MM.1S (cell line): Measurements from ENCODE around the gene MYO10.

Source experiments
- DNase-seq: peaks from one replicate; pipeline ENCODE4 v3.0.0-alpha.2; 2015
- H2AFZ ChIP-seq: fragments of 300-600 bp; sonication (generic); 2 replicates; pipeline ENCODE4 v1.6.0; 2016; ENCODE audit warnings: antibody characterized with exemption, low read length
- H3F3A ChIP-seq: fragments of 300-600 bp; sonication (generic); 2 replicates; pipeline ENCODE4 v1.6.1; 2016; ENCODE audit warnings: mild to moderate bottlenecking, antibody characterized with exemption, low read length, moderate library complexity, mixed read lengths; ENCODE audit not compliant: insufficient read depth
- H3K27ac ChIP-seq: fragments of 300-600 bp; sonication (generic); 2 replicates; pipeline ENCODE4 v1.5.1; 2016; ENCODE audit warnings: mild to moderate bottlenecking, low read length
- H3K27me3 ChIP-seq: fragments of 300-600 bp; sonication (generic); replicated peaks from 2 replicates; pipeline ENCODE4 v1.6.0; 2016; ENCODE audit warnings: low read length; ENCODE audit not compliant: insufficient read depth
- H3K36me3 ChIP-seq: fragments of 300-600 bp; sonication (generic); replicated peaks from 2 replicates; pipeline ENCODE4 v1.6.1; 2016; ENCODE audit warnings: mild to moderate bottlenecking, low read length, mixed read lengths; ENCODE audit not compliant: insufficient read depth
- H3K4me1 ChIP-seq: fragments of 300-600 bp; sonication (generic); 2 replicates; pipeline ENCODE4 v1.6.1; 2016; ENCODE audit warnings: low read length, mixed read lengths
- H3K4me2 ChIP-seq: fragments of 300-600 bp; sonication (generic); 2 replicates; pipeline ENCODE4 v1.6.0; 2016; ENCODE audit warnings: low read depth, low read length
- H3K4me3 ChIP-seq: fragments of 300-600 bp; sonication (generic); 2 replicates; pipeline ENCODE4 v1.5.1; 2016; ENCODE audit warnings: low read length, mixed read lengths
- H3K79me2 ChIP-seq: fragments of 300-600 bp; sonication (generic); 2 replicates; pipeline ENCODE4 v1.6.1; 2016; ENCODE audit warnings: mixed run types, low read length, mixed read lengths
- H3K9ac ChIP-seq: fragments of 300-600 bp; sonication (generic); 2 replicates; pipeline ENCODE4 v1.6.1; 2016; ENCODE audit warnings: low read length, mixed read lengths
- H3K9me2 ChIP-seq: fragments of 300-600 bp; sonication (generic); replicated peaks from 2 replicates; pipeline ENCODE4 v1.6.1; 2016; ENCODE audit warnings: mild to moderate bottlenecking, low read length, mixed read lengths; ENCODE audit not compliant: insufficient read depth
- H3K9me3 ChIP-seq: fragments of 300-600 bp; sonication (generic); replicated peaks from 2 replicates; pipeline ENCODE4 v1.6.1; 2016; ENCODE audit warnings: mild to moderate bottlenecking, low read length, mixed read lengths; ENCODE audit not compliant: insufficient read depth
- H4K20me1 ChIP-seq: fragments of 300-600 bp; sonication (generic); 2 replicates; pipeline ENCODE4 v1.6.1; 2016; ENCODE audit warnings: mild to moderate bottlenecking, low read length, moderate library complexity, mixed read lengths; ENCODE audit not compliant: insufficient read depth
- EZH2 ChIP-seq: fragments of 300-600 bp; sonication (generic); optimal IDR thresholded peaks from 2 replicates; pipeline ENCODE3; 2017; ENCODE audit warnings: low read depth, mild to moderate bottlenecking, antibody characterized with exemption, low read length, mixed read lengths
- EZH2phosphoT487 ChIP-seq: fragments of 300-600 bp; sonication (generic); IDR thresholded peaks from 2 replicates; pipeline ENCODE4 v1.6.1; 2018; ENCODE audit warnings: antibody characterized with exemption, low read length
- TF ChIP-seq, protein P1 (sequence below): fragments of 300-600 bp; sonication (generic); IDR thresholded peaks from 2 replicates; pipeline ENCODE4 v1.5.1; 2016; ENCODE audit warnings: antibody characterized with exemption, low read length, mixed read lengths

MYO10 gene

GRCh38 chr5:16869821-16870796 is 66.0 kb downstream of the MYO10 start:
- DNase-seq: no peak
- Histone ChIP-seq H3K4me3 (no peak overlapping the region), H3K4me2 (no peak overlapping the region), H3K4me1 (no peaks in the 10 kb centered on the region), H3K27ac (no peak overlapping the region), H3F3A (no peaks in the 10 kb centered on the region), H3K36me3 (no peaks in the 10 kb centered on the region), H3K9me2 (no peaks in the 10 kb centered on the region), H2AFZ (no peak overlapping the region), H4K20me1 (no peaks in the 10 kb centered on the region), H3K79me2 (no peaks in the 10 kb centered on the region), H3K9me3 (no peaks in the 10 kb centered on the region), H3K9ac (no peak overlapping the region), H3K27me3 (no peaks in the 10 kb centered on the region)
- TF ChIP-seq EZH2 (no peak), EZH2phosphoT487 (no peak)
- TF ChIP-seq, protein P1, sequence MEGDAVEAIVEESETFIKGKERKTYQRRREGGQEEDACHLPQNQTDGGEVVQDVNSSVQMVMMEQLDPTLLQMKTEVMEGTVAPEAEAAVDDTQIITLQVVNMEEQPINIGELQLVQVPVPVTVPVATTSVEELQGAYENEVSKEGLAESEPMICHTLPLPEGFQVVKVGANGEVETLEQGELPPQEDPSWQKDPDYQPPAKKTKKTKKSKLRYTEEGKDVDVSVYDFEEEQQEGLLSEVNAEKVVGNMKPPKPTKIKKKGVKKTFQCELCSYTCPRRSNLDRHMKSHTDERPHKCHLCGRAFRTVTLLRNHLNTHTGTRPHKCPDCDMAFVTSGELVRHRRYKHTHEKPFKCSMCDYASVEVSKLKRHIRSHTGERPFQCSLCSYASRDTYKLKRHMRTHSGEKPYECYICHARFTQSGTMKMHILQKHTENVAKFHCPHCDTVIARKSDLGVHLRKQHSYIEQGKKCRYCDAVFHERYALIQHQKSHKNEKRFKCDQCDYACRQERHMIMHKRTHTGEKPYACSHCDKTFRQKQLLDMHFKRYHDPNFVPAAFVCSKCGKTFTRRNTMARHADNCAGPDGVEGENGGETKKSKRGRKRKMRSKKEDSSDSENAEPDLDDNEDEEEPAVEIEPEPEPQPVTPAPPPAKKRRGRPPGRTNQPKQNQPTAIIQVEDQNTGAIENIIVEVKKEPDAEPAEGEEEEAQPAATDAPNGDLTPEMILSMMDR: no peak

GRCh38 chr5:16867577-16867953 is 68.5 kb downstream of the MYO10 start:
- Histone ChIP-seq H2AFZ (no peak overlapping the region), H3K27me3 (no peaks in the 10 kb centered on the region), H3K4me2 (no peak overlapping the region), H3K79me2 (no peaks in the 10 kb centered on the region), H3K4me1 (no peaks in the 10 kb centered on the region), H3K27ac (no peak overlapping the region), H3F3A (no peaks in the 10 kb centered on the region), H3K4me3 (no peak overlapping the region), H3K9ac (no peak overlapping the region), H3K9me2 (no peaks in the 10 kb centered on the region), H3K36me3 (no peaks in the 10 kb centered on the region), H3K9me3 (no peaks in the 10 kb centered on the region), H4K20me1 (no peaks in the 10 kb centered on the region)
- TF ChIP-seq, protein P1: no peak
- TF ChIP-seq EZH2 (no peak), EZH2phosphoT487 (no peak)
- DNase-seq: no peak

DNA sequence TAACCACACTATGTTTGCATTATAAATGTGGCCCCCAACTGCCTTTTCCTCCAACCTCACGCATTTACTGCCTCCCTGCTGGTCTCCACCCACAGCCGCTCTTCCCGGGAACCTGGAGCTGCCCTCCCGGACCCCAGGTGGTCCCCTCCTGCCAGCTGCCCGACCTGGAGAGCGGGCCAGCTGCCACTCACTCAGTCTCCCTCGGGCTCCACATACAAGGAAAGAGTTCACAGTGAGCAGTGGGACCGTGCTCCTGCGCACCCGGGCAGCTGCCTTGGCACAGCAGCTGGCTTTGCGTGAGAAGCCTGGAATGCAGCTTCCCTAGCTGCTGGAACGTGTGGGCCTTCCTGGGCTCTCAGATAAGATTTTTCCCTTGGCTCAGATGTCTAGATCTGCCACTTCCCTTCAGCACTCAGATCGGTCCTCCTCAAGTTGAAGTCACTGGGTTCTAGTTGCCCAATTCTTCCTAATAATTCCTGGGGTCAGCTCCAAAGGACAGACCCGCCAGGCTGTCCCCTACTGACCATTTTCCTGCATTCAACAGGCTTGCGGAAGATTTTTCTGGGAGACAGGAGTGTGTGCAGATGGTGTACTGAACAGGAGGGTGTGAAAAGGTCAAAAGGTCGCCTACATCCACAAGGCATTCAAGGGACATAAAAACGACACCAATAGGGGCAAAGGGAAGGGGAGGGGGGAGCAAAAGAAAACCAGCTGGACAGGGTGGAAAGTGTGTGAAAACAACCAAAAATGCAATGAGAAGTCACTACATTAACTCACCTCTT is 69.1 kb downstream of the MYO10 start:
- H3K27ac ChIP-seq: no peak overlapping the region
- H3K79me2 ChIP-seq: no peaks in the 10 kb centered on the region
- DNase-seq: no peak
- TF ChIP-seq, protein P1: no peak
- no peak for TF ChIP-seq EZH2
- H2AFZ ChIP-seq: no peak overlapping the region
- no peaks in the 10 kb centered on the region for H3K4me1 ChIP-seq
- no peak overlapping the region for H3K9ac ChIP-seq
- H3K9me2 ChIP-seq: no peaks in the 10 kb centered on the region
- H3K9me3 ChIP-seq: no peaks in the 10 kb centered on the region
- H3K4me2 ChIP-seq: no peak overlapping the region
- no peaks in the 10 kb centered on the region for H3K27me3 ChIP-seq
- H3F3A ChIP-seq: no peaks in the 10 kb centered on the region
- no peak overlapping the region for H3K4me3 ChIP-seq
- no peaks in the 10 kb centered on the region for H3K36me3 ChIP-seq
- H4K20me1 ChIP-seq: no peaks in the 10 kb centered on the region
